K562 (cell line): ENCODE measurements around the gene ZC3H7B. TPM values are rescaled to one million over a fixed set of nuclear protein-coding genes. Genes with fewer than 3 reads are reported as not detected.

Experiments
- ATAC-seq: fragments of 200-7000 bp; cut with Tn5 transposase; 3 replicates; pipeline ENCODE4 v1.9.1; 2020; ENCODE audit warnings: moderate library complexity
- BruUV-seq: library from RNA; stranded (reverse); fragments of 400-500 nt; replicated peaks from 2 replicates; lab custom pipeline; 2021; lab: Mats Ljungman, UMichigan
- CTCF ChIA-PET: fragments of 300-600 bp; formaldehyde crosslinking; extraction: SDS; loops from one replicate; lab custom pipeline; 2021; ENCODE audit warnings: low intra/inter-chr PET ratio; lab: Yijun Ruan, JAX
- POLR2A ChIA-PET: fragments of 300-600, 350-650 bp; sonication (Branson Sonifier 250); formaldehyde crosslinking; extraction: SDS; loops from one replicate; lab custom pipeline; 2021; ENCODE audit warnings: antibody characterized with exemption, inconsistent platforms; lab: Yijun Ruan, JAX
- DNase-seq, 4 experiments: peaks; one replicate each; pipeline versions ENCODE4 v3.0.0 to v3.0.0-alpha.2; 2011 to 2018; ENCODE audit warnings: low spot score in 3 of 4, mixed read lengths in 3 of 4; ENCODE audit errors: extremely low read depth in 1 of 4
- FAIRE-seq: peaks from 2 replicates; lab custom pipeline; 2011; peaks lifted over from hg19 to GRCh38; lab: Jason Lieb, UNC
- H2AFZ ChIP-seq: 2 replicates; pipeline ENCODE4 v1.6.0; 2011; ENCODE audit warnings: low read depth, low read length, control low read depth, inconsistent platforms
- H3K27ac ChIP-seq: fragments of 200-600 bp; 3 replicates; pipeline ENCODE4 v1.8.0; 2011; ENCODE audit warnings: low read depth, mild to moderate bottlenecking, control low read depth, inconsistent platforms, low read length, moderate library complexity, mixed read lengths; ENCODE audit errors: extremely low read depth
- H3K27me3 ChIP-seq, 2 experiments: fragments of 300-600 bp in 1 of 2; 2 replicates in 1 of 2; 3 replicates in 1 of 2; pipeline versions ENCODE4 v1.6.0 to v1.8.0; 2011; ENCODE audit warnings: inconsistent platforms in 2 of 2, low read length in 2 of 2, mild to moderate bottlenecking in 1 of 2, mixed read lengths in 1 of 2, moderate library complexity in 1 of 2; ENCODE audit not compliant: control insufficient read depth in 2 of 2, insufficient read depth in 2 of 2
- H3K36me3 ChIP-seq: fragments of 300-600 bp; 3 replicates; pipeline ENCODE4 v1.8.0; 2011; ENCODE audit warnings: mild to moderate bottlenecking, low read length, inconsistent platforms; ENCODE audit not compliant: control insufficient read depth, insufficient read depth
- H3K4me1 ChIP-seq, 2 experiments: fragments of 200-600 bp in 1 of 2; replicated peaks in 1 of 2; 2 replicates in 1 of 2; 3 replicates in 1 of 2; pipeline versions ENCODE4 v1.5.1 to v1.8.0; 2011; ENCODE audit warnings: inconsistent platforms in 2 of 2, low read length in 2 of 2, mild to moderate bottlenecking in 1 of 2, mixed read lengths in 1 of 2, moderate library complexity in 1 of 2; ENCODE audit not compliant: control insufficient read depth in 2 of 2, insufficient read depth in 2 of 2
- H3K4me2 ChIP-seq: 2 replicates; pipeline ENCODE4 v1.6.1; 2011; ENCODE audit warnings: low read length, control low read depth, inconsistent platforms, mixed read lengths; ENCODE audit not compliant: insufficient read depth
- H3K4me3 ChIP-seq: fragments of 200-600 bp; sonication (generic), shearing (Covaris generic); 2 replicates; pipeline ENCODE4 v1.5.1; 2016; ENCODE audit warnings: control low read depth, inconsistent platforms
- H3K79me2 ChIP-seq: fragments of 200-600 bp; 3 replicates; pipeline ENCODE4 v1.8.0; 2011; ENCODE audit warnings: low read length, inconsistent platforms; ENCODE audit not compliant: control insufficient read depth, insufficient read depth
- H3K9ac ChIP-seq, 2 experiments: 2 replicates each; pipeline versions ENCODE4 v1.6.0 to v1.6.1; 2011; ENCODE audit warnings: low read depth in 2 of 2, low read length in 2 of 2, control low read depth in 1 of 2, inconsistent platforms in 1 of 2, mild to moderate bottlenecking in 1 of 2, mixed read lengths in 1 of 2; ENCODE audit not compliant: insufficient read depth in 1 of 2
- H3K9me1 ChIP-seq: one replicate; pipeline ENCODE4 v1.6.0; 2011; ENCODE audit warnings: inconsistent platforms, mild to moderate bottlenecking, low read length, moderate library complexity; ENCODE audit not compliant: control insufficient read depth, insufficient read depth
- H3K9me3 ChIP-seq: replicated peaks from 2 replicates; pipeline ENCODE4 v1.5.1; 2011; ENCODE audit warnings: low read depth, low read length, inconsistent platforms; ENCODE audit not compliant: control insufficient read depth, insufficient read depth
- H4K20me1 ChIP-seq: replicated peaks from 2 replicates; pipeline ENCODE4 v1.6.1; 2011; ENCODE audit warnings: low read length, inconsistent platforms, mixed read lengths; ENCODE audit not compliant: control insufficient read depth, insufficient read depth
- BHLHE40 ChIP-seq: IDR thresholded peaks from 2 replicates; pipeline ENCODE4 v1.6.1; 2011; ENCODE audit warnings: low read length, improper control_type of control experiment
- CHD1 ChIP-seq: fragments of 200-600 bp; sonication (generic); IDR thresholded peaks from one replicate; pipeline ENCODE4 v1.6.1; 2012; ENCODE audit warnings: mild to moderate bottlenecking, moderate library complexity, low read length, inconsistent platforms
- MNT ChIP-seq, 2 experiments: fragments of 450-650 bp; conservative IDR thresholded peaks; 2 replicates each; pipeline ENCODE4 v1.6.1; 2017; ENCODE audit warnings: mild to moderate bottlenecking in 2 of 2, moderate library complexity in 2 of 2
- POLR2AphosphoS2 ChIP-seq: IDR thresholded peaks from 2 replicates; pipeline ENCODE4 v1.6.1; 2012; ENCODE audit warnings: low read length, improper control_type of control experiment
- SRSF3 ChIP-seq: fragments of 200-400 bp; formaldehyde crosslinking; IDR thresholded peaks from 2 replicates; pipeline ENCODE4 v1.6.1; 2016; ENCODE audit warnings: mild to moderate bottlenecking, low read length, moderate library complexity; ENCODE audit not compliant: insufficient read depth
- STAT5A ChIP-seq: IDR thresholded peaks from 2 replicates; pipeline ENCODE4 v1.6.1; 2012; ENCODE audit warnings: low read length, inconsistent platforms, borderline replicate concordance
- U2AF1 ChIP-seq: fragments of 200-400 bp; formaldehyde crosslinking; optimal IDR thresholded peaks from 2 replicates; pipeline ENCODE3; 2017; ENCODE audit warnings: mild to moderate bottlenecking, low read depth, low read length, moderate library complexity
- ZBTB33 ChIP-seq: sonication (generic); formaldehyde crosslinking; IDR thresholded peaks from 2 replicates; pipeline ENCODE4 v1.8.1; 2023; ENCODE audit warnings: mild to moderate bottlenecking, missing genetic modification reagents
- ZEB2 ChIP-seq: fragments of 450-650 bp; IDR thresholded peaks from 2 replicates; pipeline ENCODE4 v1.6.1; 2016
- WGBS: fragments of 100-300 bp; shearing (Covaris generic); methylation state at CpG from one replicate; pipeline ENCODE4 v1.1.6; 2016; ENCODE audit warnings: low coverage, mixed read lengths; ENCODE audit not compliant: insufficient coverage; ENCODE audit errors: missing lambda C conversion rate; 5-methylcytosine and 5-hydroxymethylcytosine counted together
- in situ Hi-C: fragments of 300-500 bp; cut with MboI; formaldehyde crosslinking; loops from 4 replicates; pipeline ENCODE4 v1.15.0; 2018; ENCODE audit warnings: inconsistent platforms, mixed read lengths
- intact Hi-C: fragments of 100-400 bp; cut with micrococcal nuclease; formaldehyde crosslinking; loops from 2 replicates; pipeline ENCODE4 v1.14.2; 2022
- polyA plus RNA-seq, 8 experiments: library from polyadenylated mRNA; depleted of rRNA in 4 of 8; stranded (reverse) in 5 of 8; unstranded in 3 of 8; fragments of >200 nt; fragmentation: Nextera tagmentation in 2 of 8; fragmentation: Illumina TruSeq in 1 of 8; extraction: Ambion mirVana in 2 of 8; extraction: Trizol in 1 of 8; gene quantifications; 2 replicates each; pipeline versions ENCODE4 v1.2.1 to v1.2.3, GENCODE V29; 2011 to 2014; ENCODE audit warnings: inconsistent platforms in 1 of 8, missing spikeins in 1 of 8
- total RNA-seq, 7 experiments: library from RNA; depleted of rRNA in 6 of 7; stranded (reverse); fragments of >200 nt in 6 of 7; fragmentation: Illumina TruSeq in 2 of 7; extraction: Trizol in 2 of 7; gene quantifications; 2 replicates each; pipeline versions ENCODE4 v1.2.1 to v1.2.3, GENCODE V29; 2011 to 2021; ENCODE audit warnings: low replicate concordance in 1 of 7

The ZC3H7B gene
- total and polyA plus RNA-seq, 9 of the 15 experiments (the other 6 are each of a cell fraction or from before 2014, with no cell fraction given), result 0.07 to 49.8 (median 26.8) TPM

GRCh38 chr22:41324821-41325528 lies 23.6 kb downstream of the ZC3H7B start (continued):
- TF ChIP-seq MNT (conservative IDR thresholded peaks at IDR 0.05), result no peak

- no peaks in the 10 kb centered on the region for H4K20me1 ChIP-seq
- H3K9me3 ChIP-seq, result no peaks in the 10 kb centered on the region
- H2AFZ ChIP-seq, result no peak overlapping the region
- WGBS, result 94% methylated on average over 2 of the region's 16 CpGs
- H3K9me1 ChIP-seq, result no peaks in the 10 kb centered on the region
- FAIRE-seq, result no peak
- H3K4me2 ChIP-seq, result no peak overlapping the region
- H3K79me2 ChIP-seq, result no peaks in the 10 kb centered on the region; the same call in 2 of the 3 replicates
- H3K36me3 ChIP-seq, result peaks cover 62% of the 10 kb centered on the region; the same call in 2 of the 3 replicates
- TF ChIP-seq ZEB2, result no peak
- TF ChIP-seq ZBTB33 (CRISPR knock-in tag), result peak; percentile 56; the same call in 1 of the 2 replicates
- no peak for TF ChIP-seq CHD1
- no peak for TF ChIP-seq BHLHE40
- no peak for TF ChIP-seq SRSF3
- no peak for TF ChIP-seq POLR2AphosphoS2
- TF ChIP-seq STAT5A, result no peak
- TF ChIP-seq U2AF1, result no peak
- ChIA-PET CTCF (no interaction called here), POLR2A (no interaction called here)
- H3K4me1 ChIP-seq, result no peaks in the 10 kb centered on the region
- no peak for DNase-seq
- no TSS peak for BruUV-seq
- H3K27me3 ChIP-seq, result no peaks in the 10 kb centered on the region
- intact Hi-C loops (no loop called here), in situ Hi-C loops (no loop called here)
- ATAC-seq, result no peak
- H3K27ac ChIP-seq, result no peak overlapping the region
- no peak overlapping the region for H3K4me3 ChIP-seq
- no peak overlapping the region for H3K9ac ChIP-seq
These were observed 25.8 kb downstream of the ZC3H7B start for GRCh38 chr22:41327124-41327523.
